Memory B cell (primary cell): ENCODE results near the gene GRID2.

Experiments used
- ATAC-seq: fragments of 150-1000 bp; cut with Tn5 transposase; 2 replicates; pipeline ENCODE4 v1.10.0; 2021; ENCODE audit warnings: low read depth, mild to moderate bottlenecking, moderate library complexity
- DNase-seq, 2 donors: peaks; one replicate each; pipeline ENCODE4 v3.0.0; 2022; ENCODE audit warnings: low spot score in 2 of 2
- H3K27ac Mint-ChIP-seq: one replicate; pipeline ENCODE4 v1.8.0; 2022; ENCODE audit warnings: mild to moderate bottlenecking, moderate library complexity, mixed read lengths
- H3K27me3 Mint-ChIP-seq: one replicate; pipeline ENCODE4 v1.8.0; 2022; ENCODE audit warnings: mixed read lengths
- H3K36me3 Mint-ChIP-seq: one replicate; pipeline ENCODE4 v1.8.0; 2022; ENCODE audit warnings: mild to moderate bottlenecking, mixed read lengths
- H3K4me1 Mint-ChIP-seq: one replicate; pipeline ENCODE4 v1.8.0; 2022; ENCODE audit warnings: mixed read lengths
- H3K4me3 Mint-ChIP-seq: one replicate; pipeline ENCODE4 v1.8.0; 2022; ENCODE audit warnings: mild to moderate bottlenecking, moderate library complexity, mixed read lengths
- H3K9me3 Mint-ChIP-seq: one replicate; pipeline ENCODE4 v1.8.0; 2022; ENCODE audit warnings: mixed read lengths

GRID2 gene

DNA sequence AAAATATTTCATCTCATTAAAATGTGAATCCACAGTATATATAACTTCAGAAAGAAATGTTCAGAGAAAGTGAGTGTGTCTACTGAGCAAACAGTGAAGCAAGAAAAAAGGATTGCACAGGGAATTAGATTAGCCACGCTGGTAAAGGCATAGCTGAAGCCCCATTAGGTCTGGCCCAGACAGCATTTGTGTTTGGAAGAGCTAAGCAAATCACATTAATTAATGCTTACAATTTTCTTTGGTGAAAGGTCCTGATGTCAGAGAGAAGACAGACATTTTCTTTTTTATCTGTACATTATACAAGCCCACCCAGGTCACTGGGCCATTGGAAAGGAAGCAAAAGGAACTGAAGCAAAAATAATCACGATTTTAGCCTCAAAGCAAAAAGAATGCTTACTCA is 354.6 kb downstream of the GRID2 start:
- Mint-ChIP-seq H3K27me3 (no peaks in the 10 kb centered on the region), H3K4me3 (no peak overlapping the region), H3K9me3 (peaks cover 2% of the 10 kb centered on the region), H3K36me3 (no peaks in the 10 kb centered on the region), H3K4me1 (no peaks in the 10 kb centered on the region), H3K27ac (no peak overlapping the region)
- DNase-seq (no peak), ATAC-seq (no peak)

DNA sequence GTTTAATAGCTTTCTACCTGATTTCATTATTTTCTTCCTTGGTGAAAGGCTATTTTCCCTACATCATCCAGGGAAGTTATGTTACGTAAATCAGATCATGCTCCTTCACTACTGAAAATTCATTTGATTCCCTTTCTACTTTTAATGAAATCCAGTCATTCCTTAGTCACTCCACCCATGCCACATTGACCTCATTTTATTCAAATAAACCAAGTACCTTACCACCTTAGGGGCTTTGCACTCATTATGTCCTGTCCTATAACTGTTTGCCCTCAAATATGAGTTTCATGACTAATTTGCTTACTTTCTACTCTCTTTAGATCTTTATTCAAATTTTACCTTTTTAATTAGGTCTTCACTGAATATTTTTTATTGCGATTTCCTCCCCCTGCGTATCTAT is 374.0 kb downstream of the GRID2 start:
- Mint-ChIP-seq H3K4me1 (no peaks in the 10 kb centered on the region), H3K36me3 (no peaks in the 10 kb centered on the region), H3K27ac (no peak overlapping the region), H3K4me3 (no peak overlapping the region), H3K27me3 (no peaks in the 10 kb centered on the region), H3K9me3 (peaks cover 4% of the 10 kb centered on the region)
- ATAC-seq: no peak
- no peak for DNase-seq

DNA sequence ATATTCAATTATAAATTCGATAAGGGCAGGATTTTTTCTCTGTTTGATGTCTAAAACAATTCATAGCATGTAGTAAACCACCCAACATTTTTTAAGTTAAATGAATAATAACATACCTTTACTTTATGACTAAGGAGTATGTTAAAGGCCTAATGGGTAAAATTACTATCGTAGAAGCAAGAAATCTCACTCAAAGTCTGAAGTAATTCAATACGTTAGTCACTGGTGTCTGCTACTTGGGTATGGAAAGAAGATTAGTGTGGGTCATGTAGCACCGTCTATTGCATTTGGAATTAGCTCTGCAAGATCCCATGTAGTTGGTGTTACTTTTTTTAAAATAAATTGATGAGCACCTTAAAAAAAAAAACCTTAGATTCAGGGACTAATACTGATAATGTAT is 374.5 kb downstream of the GRID2 start:
- H3K4me1 Mint-ChIP-seq: no peaks in the 10 kb centered on the region
- H3K4me3 Mint-ChIP-seq: no peak overlapping the region
- DNase-seq: no peak
- no peak for ATAC-seq
- H3K36me3 Mint-ChIP-seq: no peaks in the 10 kb centered on the region
- peaks cover 4% of the 10 kb centered on the region for H3K9me3 Mint-ChIP-seq
- H3K27me3 Mint-ChIP-seq: no peaks in the 10 kb centered on the region
- H3K27ac Mint-ChIP-seq: no peak overlapping the region

DNA sequence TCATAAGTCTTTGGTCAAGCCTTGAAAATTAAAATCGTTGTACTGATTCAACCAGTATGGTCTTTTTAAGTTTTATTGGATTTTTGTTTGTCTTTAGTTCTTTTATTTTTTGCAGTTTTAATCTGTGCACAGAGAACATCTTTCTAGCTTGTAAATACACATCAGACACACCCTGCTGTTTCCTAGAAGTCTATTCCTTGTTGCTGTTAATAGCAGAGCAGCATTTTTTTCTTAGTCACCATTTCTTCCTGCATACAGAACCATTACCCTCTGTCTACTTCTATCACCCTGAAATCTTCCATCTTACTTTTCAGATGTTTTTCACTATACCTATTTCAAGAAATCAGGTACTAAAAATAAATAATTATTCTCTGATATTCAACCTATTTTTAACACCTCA is 375.4 kb downstream of the GRID2 start:
- H3K27me3 Mint-ChIP-seq: no peaks in the 10 kb centered on the region
- peaks cover 4% of the 10 kb centered on the region for H3K9me3 Mint-ChIP-seq
- no peak overlapping the region for H3K4me3 Mint-ChIP-seq
- H3K27ac Mint-ChIP-seq: no peak overlapping the region
- no peaks in the 10 kb centered on the region for H3K36me3 Mint-ChIP-seq
- H3K4me1 Mint-ChIP-seq: no peaks in the 10 kb centered on the region
- DNase-seq (no peak), ATAC-seq (no peak)

DNA sequence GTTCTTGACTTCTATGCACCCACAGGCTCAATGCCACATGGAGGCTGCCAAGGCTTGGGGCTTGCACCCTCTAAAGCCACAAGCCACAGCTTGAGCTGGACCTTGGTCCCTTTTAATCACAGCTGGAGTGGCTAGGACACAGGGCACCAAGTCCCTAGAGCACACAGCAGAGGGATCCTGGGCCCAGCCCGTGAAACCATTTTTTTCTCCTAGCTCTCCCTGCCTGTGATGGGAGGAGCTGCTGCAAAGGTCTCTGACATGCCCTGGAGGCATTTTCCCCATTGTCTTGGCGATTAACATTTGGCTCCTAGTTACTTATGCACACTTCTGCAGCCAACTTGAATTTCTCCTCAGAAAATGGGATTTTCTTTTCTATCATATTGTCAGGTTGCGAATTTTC is 410.9 kb downstream of the GRID2 start:
- Mint-ChIP-seq H3K36me3 (no peaks in the 10 kb centered on the region), H3K4me3 (no peak overlapping the region), H3K4me1 (no peaks in the 10 kb centered on the region), H3K9me3 (peaks cover 5% of the 10 kb centered on the region), H3K27ac (no peak overlapping the region), H3K27me3 (no peaks in the 10 kb centered on the region)
- ATAC-seq (no peak), DNase-seq (no peak)

DNA sequence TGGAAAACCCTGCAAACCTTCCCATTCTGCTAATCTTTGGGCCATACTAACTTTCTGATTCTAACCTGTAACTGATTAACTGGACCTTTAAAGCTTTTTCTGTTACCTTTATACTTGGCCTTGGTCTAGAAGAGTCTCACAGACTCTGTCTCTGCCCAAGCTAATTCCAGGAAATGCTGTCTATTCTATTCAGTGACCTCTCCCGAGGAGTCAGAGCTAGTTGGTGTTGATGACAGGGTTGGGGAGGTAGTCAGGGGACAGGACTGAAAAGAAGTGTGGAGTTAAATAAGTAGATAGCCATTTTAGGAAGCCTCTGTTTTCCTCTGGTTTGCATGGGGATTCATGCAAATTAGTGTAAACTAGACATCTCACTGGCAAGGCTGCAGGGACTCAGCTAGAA is 429.5 kb downstream of the GRID2 start:
- ATAC-seq (no peak), DNase-seq (no peak)
- no peaks in the 10 kb centered on the region for H3K4me1 Mint-ChIP-seq
- H3K4me3 Mint-ChIP-seq: no peak overlapping the region
- no peaks in the 10 kb centered on the region for H3K9me3 Mint-ChIP-seq
- no peaks in the 10 kb centered on the region for H3K36me3 Mint-ChIP-seq
- no peaks in the 10 kb centered on the region for H3K27me3 Mint-ChIP-seq
- H3K27ac Mint-ChIP-seq: no peak overlapping the region

DNA sequence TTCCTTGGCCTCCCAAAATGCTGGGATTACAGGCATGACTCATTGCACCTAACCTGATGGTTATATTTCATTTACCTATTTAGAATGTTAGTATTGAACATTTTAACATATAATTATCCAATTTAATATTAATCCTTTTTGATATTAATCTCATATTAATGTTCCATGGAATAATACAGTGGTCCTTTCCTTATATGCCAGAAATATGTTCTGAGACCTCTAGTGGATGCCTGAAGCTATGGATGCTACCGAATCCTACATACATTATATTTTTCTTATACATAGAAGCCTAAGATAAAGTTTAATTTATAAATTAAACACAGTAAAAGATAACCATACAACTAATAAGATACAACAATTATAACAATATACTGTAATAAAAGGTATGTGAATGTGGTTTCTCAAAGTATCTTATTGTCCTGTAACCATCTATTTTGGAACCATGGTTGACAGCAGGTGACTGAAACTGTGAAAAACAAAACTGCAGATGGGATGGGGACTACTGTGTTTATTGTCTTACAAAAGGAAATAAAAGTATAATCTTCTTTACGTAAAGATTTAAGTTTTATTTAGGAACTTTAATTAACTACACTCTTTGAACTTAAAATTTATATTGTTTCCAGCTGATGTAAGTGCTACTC is 431.4 kb downstream of the GRID2 start:
- no peaks in the 10 kb centered on the region for H3K27me3 Mint-ChIP-seq
- H3K4me1 Mint-ChIP-seq: no peaks in the 10 kb centered on the region
- DNase-seq: no peak
- no peak for ATAC-seq
- H3K27ac Mint-ChIP-seq: no peak overlapping the region
- no peaks in the 10 kb centered on the region for H3K36me3 Mint-ChIP-seq
- H3K4me3 Mint-ChIP-seq: no peak overlapping the region
- H3K9me3 Mint-ChIP-seq: no peaks in the 10 kb centered on the region

DNA sequence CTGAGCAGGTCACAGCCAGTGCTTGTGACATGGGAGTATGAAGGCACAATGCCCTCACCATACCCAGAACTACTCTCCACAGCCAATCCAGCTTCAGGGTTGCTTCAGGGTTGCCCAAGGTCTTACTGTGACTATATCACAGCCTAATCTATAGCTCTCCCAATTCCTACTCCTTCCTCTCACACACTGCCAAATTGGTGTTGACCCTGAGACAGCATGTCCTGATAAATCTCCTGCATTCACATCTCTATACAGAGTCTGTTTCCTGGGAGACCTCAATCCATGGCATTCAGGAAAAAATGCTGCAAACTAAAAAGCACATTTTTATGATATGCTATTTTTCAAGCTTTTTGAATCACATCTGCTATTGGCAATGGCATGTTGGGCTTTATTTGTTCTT is 456.7 kb downstream of the GRID2 start:
- H3K9me3 Mint-ChIP-seq: peaks cover 4% of the 10 kb centered on the region
- DNase-seq (no peak), ATAC-seq (no peak)
- no peaks in the 10 kb centered on the region for H3K36me3 Mint-ChIP-seq
- no peak overlapping the region for H3K27ac Mint-ChIP-seq
- no peaks in the 10 kb centered on the region for H3K4me1 Mint-ChIP-seq
- no peak overlapping the region for H3K4me3 Mint-ChIP-seq
- H3K27me3 Mint-ChIP-seq: no peaks in the 10 kb centered on the region

DNA sequence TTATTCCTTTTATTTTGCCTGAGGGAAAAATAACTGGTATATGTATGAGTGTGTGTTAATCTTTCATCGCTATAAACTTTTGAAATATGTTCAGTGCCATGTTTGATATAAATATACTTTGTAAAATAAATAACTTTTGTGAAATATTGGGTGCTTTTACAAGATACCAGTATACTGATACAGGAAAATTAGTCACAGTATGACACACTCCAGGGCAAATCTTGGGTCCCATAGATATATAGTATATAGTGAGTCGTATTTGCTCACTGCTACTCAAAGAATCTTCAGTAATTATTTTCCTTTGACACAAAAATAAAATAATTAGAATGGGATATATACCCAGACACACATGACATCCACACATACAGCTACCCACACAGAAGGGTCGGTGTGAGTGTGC is 472.3 kb downstream of the GRID2 start:
- H3K36me3 Mint-ChIP-seq: no peaks in the 10 kb centered on the region
- H3K4me3 Mint-ChIP-seq: no peak overlapping the region
- no peaks in the 10 kb centered on the region for H3K27me3 Mint-ChIP-seq
- ATAC-seq: no peak
- no peak for DNase-seq
- H3K27ac Mint-ChIP-seq: no peak overlapping the region
- no peaks in the 10 kb centered on the region for H3K4me1 Mint-ChIP-seq
- peaks cover 5% of the 10 kb centered on the region for H3K9me3 Mint-ChIP-seq

DNA sequence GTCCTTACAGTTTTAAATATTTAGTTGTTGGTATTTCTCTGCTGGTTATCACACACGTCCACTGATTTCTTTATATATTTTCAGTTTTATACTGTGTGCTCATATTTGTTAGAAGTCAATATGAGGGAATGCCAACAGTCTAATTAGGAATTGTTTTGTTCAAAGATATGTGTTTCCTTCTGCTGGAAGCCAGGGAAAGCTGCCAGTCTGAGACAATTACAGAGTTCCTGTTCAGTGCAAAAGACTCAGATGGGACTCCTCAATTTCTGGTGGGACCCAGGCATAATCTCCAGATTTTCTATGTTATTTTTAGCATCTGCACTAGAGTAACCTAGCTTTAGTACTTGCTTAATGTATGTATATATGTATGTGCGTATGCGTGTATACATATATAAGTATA is 486.0 kb downstream of the GRID2 start:
- H3K9me3 Mint-ChIP-seq: peaks cover 4% of the 10 kb centered on the region
- no peaks in the 10 kb centered on the region for H3K4me1 Mint-ChIP-seq
- no peak overlapping the region for H3K27ac Mint-ChIP-seq
- H3K27me3 Mint-ChIP-seq: no peaks in the 10 kb centered on the region
- no peak overlapping the region for H3K4me3 Mint-ChIP-seq
- H3K36me3 Mint-ChIP-seq: no peaks in the 10 kb centered on the region
- no peak for ATAC-seq
- no peak for DNase-seq

DNA sequence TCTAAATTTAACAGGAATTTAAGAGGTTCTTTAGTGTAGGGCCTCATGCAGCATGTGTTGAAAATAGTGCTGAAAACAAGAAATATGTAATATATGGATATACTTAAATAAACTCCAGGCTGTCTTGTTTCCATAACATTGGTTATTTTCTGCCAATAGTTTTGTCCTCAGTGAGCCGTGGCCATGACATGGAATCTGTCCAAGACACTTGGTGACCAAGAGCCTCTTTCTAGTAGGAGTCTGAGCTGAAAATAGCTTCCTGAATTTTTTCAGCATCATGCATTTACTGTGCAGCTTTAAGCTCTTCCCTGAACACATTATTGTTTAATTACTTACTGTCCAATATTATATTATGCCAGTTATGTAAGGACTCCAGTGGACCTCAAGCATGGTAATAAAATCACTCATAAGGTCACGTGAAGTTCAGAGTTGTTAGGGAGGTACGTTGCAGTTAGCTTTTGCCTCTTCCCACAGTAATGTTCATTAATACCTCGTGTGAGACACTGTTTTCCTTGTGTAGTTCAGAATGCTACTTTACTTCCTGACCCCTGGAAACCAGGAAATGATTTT is 488.2 kb downstream of the GRID2 start:
- Mint-ChIP-seq H3K27ac (no peak overlapping the region), H3K27me3 (no peaks in the 10 kb centered on the region), H3K9me3 (peaks cover 8% of the 10 kb centered on the region), H3K4me3 (no peak overlapping the region), H3K36me3 (no peaks in the 10 kb centered on the region), H3K4me1 (no peaks in the 10 kb centered on the region)
- DNase-seq: no peak
- no peak for ATAC-seq

DNA sequence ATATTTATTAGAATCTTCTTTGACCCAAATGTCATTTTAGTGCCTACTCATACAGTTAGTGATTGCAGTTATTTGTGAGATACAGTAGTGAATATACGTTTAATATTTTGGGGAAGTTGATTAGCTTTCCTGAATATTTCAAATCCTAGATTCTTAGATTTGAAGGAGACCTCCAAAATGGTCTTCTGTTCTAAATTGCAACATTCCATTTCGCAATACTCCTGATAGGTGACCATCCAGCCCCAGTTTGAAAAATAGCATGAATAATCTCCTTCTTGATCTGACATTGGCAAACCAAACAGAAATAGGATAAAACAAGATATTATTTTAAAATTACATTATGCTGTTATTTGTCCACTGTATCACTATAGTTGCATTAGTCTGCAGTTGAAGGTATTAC is 505.6 kb downstream of the GRID2 start:
- H3K27ac Mint-ChIP-seq: no peak overlapping the region
- H3K36me3 Mint-ChIP-seq: no peaks in the 10 kb centered on the region
- DNase-seq (no peak), ATAC-seq (no peak)
- no peak overlapping the region for H3K4me3 Mint-ChIP-seq
- no peaks in the 10 kb centered on the region for H3K4me1 Mint-ChIP-seq
- H3K27me3 Mint-ChIP-seq: no peaks in the 10 kb centered on the region
- H3K9me3 Mint-ChIP-seq: no peaks in the 10 kb centered on the region

DNA sequence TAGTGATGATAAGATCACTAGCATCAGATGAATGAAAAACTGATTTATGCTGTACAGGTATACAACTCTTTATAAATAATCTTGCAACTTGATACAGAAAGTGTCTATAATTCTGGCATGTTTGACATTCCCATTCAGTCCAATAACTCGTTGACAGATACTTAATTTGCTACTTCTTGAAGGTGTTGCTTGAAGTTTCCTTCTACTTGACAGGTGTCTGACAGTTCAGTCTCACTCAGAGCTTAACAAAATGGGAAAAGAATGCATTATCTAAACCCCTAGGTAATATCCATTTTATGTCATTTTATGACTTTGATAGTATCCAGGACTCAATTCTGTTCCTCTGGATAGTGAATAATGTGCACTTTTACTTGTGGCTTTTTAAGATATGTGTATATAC is 508.9 kb downstream of the GRID2 start:
- H3K27me3 Mint-ChIP-seq: no peaks in the 10 kb centered on the region
- H3K4me3 Mint-ChIP-seq: no peak overlapping the region
- no peaks in the 10 kb centered on the region for H3K36me3 Mint-ChIP-seq
- DNase-seq: no peak
- H3K4me1 Mint-ChIP-seq: no peaks in the 10 kb centered on the region
- no peak for ATAC-seq
- no peak overlapping the region for H3K27ac Mint-ChIP-seq
- no peaks in the 10 kb centered on the region for H3K9me3 Mint-ChIP-seq

DNA sequence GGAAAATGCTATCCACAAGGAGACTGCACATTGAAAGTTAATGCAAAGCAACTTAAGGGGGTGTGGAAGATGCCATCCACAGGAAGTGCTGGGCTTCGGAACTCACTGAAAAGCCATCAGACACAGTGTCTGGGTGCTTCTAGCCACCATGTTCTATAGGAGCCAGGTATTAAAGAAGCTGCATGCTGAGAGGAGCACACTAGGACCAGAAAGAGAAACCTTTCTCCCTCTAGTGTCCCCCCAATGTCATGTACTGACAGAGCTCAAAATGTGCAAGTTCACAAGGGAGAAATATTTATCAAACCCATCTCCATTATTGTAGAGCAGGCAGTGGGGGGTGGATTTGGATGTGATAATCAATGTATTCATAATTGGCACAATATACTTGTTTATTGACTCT is 510.9 kb downstream of the GRID2 start:
- no peaks in the 10 kb centered on the region for H3K27me3 Mint-ChIP-seq
- DNase-seq (no peak), ATAC-seq (no peak)
- no peaks in the 10 kb centered on the region for H3K9me3 Mint-ChIP-seq
- no peak overlapping the region for H3K4me3 Mint-ChIP-seq
- H3K36me3 Mint-ChIP-seq: no peaks in the 10 kb centered on the region
- H3K4me1 Mint-ChIP-seq: no peaks in the 10 kb centered on the region
- no peak overlapping the region for H3K27ac Mint-ChIP-seq

DNA sequence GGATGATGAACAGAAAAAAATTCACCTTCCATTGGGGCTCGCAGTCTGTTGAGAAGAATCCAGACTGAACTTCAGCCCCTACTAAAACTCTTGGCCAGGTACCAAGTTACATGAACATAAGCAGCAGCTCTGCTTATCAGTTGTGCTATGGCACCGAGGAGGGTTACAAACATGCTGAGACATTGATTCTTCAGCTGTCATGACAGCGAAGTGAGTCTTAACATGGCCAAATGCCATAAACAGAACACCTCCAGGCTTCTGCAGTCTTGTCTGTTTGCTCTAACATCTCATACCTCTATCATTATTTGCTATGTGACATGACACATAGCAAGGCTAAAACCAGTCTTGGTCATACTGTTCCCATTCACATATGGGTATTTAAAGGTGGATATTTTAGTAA is 521.5 kb downstream of the GRID2 start:
- H3K27me3 Mint-ChIP-seq: no peaks in the 10 kb centered on the region
- H3K36me3 Mint-ChIP-seq: no peaks in the 10 kb centered on the region
- no peaks in the 10 kb centered on the region for H3K4me1 Mint-ChIP-seq
- no peak for ATAC-seq
- H3K4me3 Mint-ChIP-seq: no peak overlapping the region
- H3K27ac Mint-ChIP-seq: no peak overlapping the region
- no peak for DNase-seq
- H3K9me3 Mint-ChIP-seq: no peaks in the 10 kb centered on the region
